ENCODE measurements around the gene CUEDC1. TPM values are rescaled to one million over a fixed set of nuclear protein-coding genes. Genes with fewer than 3 reads are reported as not detected.
A peak's percentile ranks its signal among the peaks of the same experiment; 100 is the strongest.

Gene CUEDC1
- total RNA-seq, 1 donor from 2014 or later = 37.0 TPM

GRCh38 chr17:57905875-57906455 is 49.2 kb downstream of the CUEDC1 start:
- H3K9me3 Mint-ChIP-seq = no peaks in the 10 kb centered on the region
- no peak for TF ChIP-seq CTCF (IDR thresholded peaks at IDR 0.05; ENCODE audit: unreplicated experiment)
- H3K27ac Mint-ChIP-seq = no peak overlapping the region
- no peaks in the 10 kb centered on the region for H3K27me3 Mint-ChIP-seq (ENCODE audit: low read depth)
- H3K36me3 Mint-ChIP-seq = no peaks in the 10 kb centered on the region
- H3K4me3 Mint-ChIP-seq = no peak overlapping the region
- no peak for DNase-seq (ENCODE audit: low spot score in 2 of 2, unreplicated experiment in 2 of 2)
- peaks cover 47% of the 10 kb centered on the region for H3K4me1 Mint-ChIP-seq

DNA sequence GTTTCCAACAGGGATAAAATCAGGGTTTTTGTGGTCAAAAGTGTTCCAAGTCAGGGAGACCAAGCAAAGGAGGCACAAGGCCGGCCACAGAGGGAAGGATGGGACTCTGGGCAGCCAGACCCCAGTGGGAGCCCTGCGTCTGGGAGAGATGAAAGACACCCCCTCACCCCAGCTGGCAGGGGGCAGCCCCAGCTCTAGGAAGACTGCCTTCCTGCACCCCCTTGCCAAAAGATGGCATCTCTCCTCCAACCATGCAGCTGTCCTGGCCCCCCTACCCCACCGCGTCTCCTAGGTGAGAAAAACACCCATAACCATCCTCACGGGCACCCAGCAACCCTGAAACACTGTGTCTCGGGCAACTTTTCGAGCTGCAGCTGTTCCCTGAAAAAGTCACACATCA is 51.3 kb downstream of the CUEDC1 start:
- Mint-ChIP-seq H3K27ac (peak overlapping the region; percentile 74), H3K27me3 (ENCODE audit: low read depth) (no peaks in the 10 kb centered on the region), H3K9me3 (no peaks in the 10 kb centered on the region), H3K36me3 (no peaks in the 10 kb centered on the region), H3K4me3 (no peak overlapping the region), H3K4me1 (peaks cover 56% of the 10 kb centered on the region)
- no peak for TF ChIP-seq CTCF (IDR thresholded peaks at IDR 0.05; ENCODE audit: unreplicated experiment)
- DNase-seq (ENCODE audit: low spot score in 2 of 2, unreplicated experiment in 2 of 2) = no peak

DNA sequence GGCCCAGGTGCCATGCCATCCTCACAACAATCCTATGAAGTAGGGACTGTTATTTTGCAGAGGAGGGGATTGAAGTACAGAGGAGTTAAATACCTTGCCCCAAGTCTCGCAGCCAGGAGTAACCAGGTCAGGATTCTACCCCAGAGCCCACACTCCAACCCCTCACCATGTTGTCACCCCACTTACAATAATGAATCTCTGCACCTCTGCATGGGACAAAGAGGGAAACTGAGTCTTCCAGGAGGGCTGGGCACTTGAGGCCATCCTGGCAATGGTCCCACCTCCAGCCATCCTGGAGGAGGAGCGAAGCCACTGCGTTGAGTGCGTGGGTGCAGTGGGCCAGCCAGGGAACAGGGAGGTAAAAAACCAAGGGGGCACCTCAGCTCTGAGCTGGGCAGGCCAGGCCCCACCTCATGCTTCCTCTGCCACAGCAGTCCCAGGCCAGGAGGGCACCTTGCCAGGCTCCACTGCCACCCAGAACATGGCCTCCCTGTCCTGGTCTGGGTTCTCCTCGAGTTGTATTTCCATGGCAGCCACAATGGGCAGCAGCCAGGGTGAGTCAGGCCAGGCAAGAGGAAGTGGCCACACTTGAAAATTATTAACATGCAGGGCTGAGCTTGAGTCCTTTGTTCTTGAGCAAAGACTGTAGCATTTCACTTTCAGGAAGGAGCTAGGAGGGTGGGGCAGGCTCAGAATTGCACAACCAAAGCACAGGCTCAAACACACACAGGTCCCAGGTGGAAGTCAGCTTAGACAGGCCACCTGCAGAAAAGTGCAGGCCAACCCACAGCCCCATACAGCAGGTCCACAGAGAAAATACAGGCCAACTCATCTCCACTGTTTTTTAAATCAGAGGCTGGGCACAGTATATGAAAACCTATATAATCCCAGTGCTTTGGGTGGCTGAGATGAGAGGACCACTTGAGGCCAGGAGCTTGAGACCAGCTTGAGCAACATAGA is 52.1 kb downstream of the CUEDC1 start:
- TF ChIP-seq CTCF (IDR thresholded peaks at IDR 0.05; ENCODE audit: unreplicated experiment) = no peak
- Mint-ChIP-seq H3K4me3 (no peak overlapping the region), H3K36me3 (no peaks in the 10 kb centered on the region), H3K27me3 (ENCODE audit: low read depth) (no peaks in the 10 kb centered on the region), H3K9me3 (no peaks in the 10 kb centered on the region), H3K4me1 (peaks cover 65% of the 10 kb centered on the region), H3K27ac (peak overlapping the region; percentile 74)
- no peak for DNase-seq (ENCODE audit: low spot score in 2 of 2, unreplicated experiment in 2 of 2)

DNA sequence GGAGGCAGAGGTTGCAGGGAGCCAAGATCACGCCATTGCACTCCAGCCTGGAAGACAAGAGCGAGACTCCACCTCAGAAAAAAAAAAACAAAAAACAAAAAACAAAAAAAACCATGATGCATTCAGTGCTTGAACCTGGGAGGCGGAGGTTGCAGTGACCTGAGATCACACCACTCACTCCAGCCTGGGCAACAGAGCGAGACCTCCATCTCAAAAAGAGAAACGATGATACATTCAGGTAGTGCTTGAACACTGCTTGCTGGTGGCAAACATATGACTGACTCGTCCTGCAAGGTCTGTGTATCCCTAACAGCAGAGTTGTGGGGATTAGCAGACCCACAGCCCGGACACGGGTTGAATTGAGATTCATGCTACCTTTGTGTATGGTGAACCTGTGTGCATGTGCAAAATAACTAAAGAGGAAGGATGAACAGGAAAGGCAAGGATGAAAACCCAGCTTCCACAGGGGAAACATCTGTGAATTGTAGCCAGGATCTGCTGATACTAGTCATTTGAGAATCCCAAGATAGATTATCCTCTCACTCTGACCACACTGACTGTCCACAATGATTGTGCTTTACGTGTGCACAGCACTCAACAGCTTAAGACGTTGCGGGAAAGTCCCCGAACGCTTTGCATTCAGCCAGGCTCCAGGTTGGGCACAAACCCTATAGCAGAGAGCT is 53.0 kb downstream of the CUEDC1 start:
- no peaks in the 10 kb centered on the region for H3K27me3 Mint-ChIP-seq (ENCODE audit: low read depth)
- no peak for DNase-seq (ENCODE audit: low spot score in 2 of 2, unreplicated experiment in 2 of 2)
- H3K27ac Mint-ChIP-seq = peak overlapping the region; percentile 74
- peaks cover 67% of the 10 kb centered on the region for H3K4me1 Mint-ChIP-seq
- no peaks in the 10 kb centered on the region for H3K9me3 Mint-ChIP-seq
- H3K4me3 Mint-ChIP-seq = no peak overlapping the region
- H3K36me3 Mint-ChIP-seq = no peaks in the 10 kb centered on the region
- no peak for TF ChIP-seq CTCF (IDR thresholded peaks at IDR 0.05; ENCODE audit: unreplicated experiment)

DNA sequence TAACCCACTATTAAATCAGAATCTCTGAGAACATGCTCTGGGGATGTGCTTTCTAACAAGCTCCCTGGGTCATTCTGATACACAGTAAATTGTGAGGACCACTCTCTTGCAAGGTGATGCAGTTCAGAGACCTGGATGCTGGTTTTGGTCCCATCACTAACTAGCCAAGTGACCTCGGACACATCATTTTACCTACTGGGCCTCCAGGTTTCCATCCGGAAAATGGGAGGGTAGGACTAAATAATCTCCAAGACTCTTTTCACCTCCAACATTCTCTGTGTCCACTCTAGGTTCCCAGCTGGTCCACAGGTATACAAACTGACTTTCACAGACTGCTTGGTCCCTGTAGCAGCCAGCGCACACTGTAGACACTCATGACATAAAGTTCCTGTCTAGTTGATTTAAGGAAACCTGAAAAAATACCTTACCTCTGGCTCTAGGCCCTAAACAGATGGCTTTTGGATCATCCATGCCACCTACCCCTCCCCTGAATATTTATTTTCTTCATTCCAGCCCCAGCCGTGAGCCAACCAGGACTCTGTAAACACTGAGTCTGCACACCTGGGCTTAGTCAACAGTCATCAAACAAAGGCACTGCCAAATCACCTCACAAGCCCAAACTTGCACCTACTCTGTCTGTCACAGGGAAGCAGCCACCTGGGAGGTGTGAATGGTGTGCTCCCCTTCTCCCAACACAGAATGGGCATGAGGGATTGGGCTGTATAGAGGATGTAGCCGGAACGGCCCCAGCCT is 54.0 kb downstream of the CUEDC1 start:
- no peak for DNase-seq (ENCODE audit: low spot score in 2 of 2, unreplicated experiment in 2 of 2)
- no peak for TF ChIP-seq CTCF (IDR thresholded peaks at IDR 0.05; ENCODE audit: unreplicated experiment)
- Mint-ChIP-seq H3K4me3 (no peak overlapping the region), H3K27ac (no peak overlapping the region), H3K27me3 (ENCODE audit: low read depth) (no peaks in the 10 kb centered on the region), H3K36me3 (no peaks in the 10 kb centered on the region), H3K9me3 (no peaks in the 10 kb centered on the region), H3K4me1 (peaks cover 64% of the 10 kb centered on the region)

All from mesothelial cell of epicardium (in vitro differentiated cells).